ENCODE data around the gene ADAM23.

GRCh38 chr2:206642075-206643025 lies 199.0 kb downstream of the ADAM23 start, which contains the start of gene FAM237A:
- TF ChIP-seq CTCF (conservative IDR thresholded peaks at IDR 0.05; ENCODE audit: low read depth in 2 of 2) = no peak
- TF ChIP-seq STAT1 (IDR thresholded peaks at IDR 0.05; ENCODE audit: unreplicated experiment) = no peak
- TF ChIP-seq POLR2AphosphoS5 (IDR thresholded peaks at IDR 0.05; ENCODE audit: low read depth) = no peak
- peak; percentile 91 for TF ChIP-seq REST (IDR thresholded peaks at IDR 0.05; ENCODE audit: unreplicated experiment)

Data from GM23338 (cell line).